ENCODE measurements around the gene RPS16. TPM values are rescaled to one million over a fixed set of nuclear protein-coding genes. Genes with fewer than 3 reads are reported as not detected.
A peak's percentile ranks its signal among the peaks of the same experiment; 100 is the strongest.

The RPS16 gene
- total and polyA plus RNA-seq, 2 of the 13 experiments (the other 11 are each of a cell fraction or from before 2014, with no cell fraction given), result 488 to 2,583 TPM

- no peak; the same call in 1 of the 2 replicates for TF ChIP-seq RELA (CRISPR knock-in tag; IDR thresholded peaks at IDR 0.05)
- peak; percentile 76; the same call in 1 of the 2 replicates for TF ChIP-seq ZNF510 (CRISPR knock-in tag; IDR thresholded peaks at IDR 0.05; ENCODE audit: low read depth)
- TF ChIP-seq FOXK2 (IDR thresholded peaks at IDR 0.05), result 0 out of 2 replicates have a peak, but pooled peaks have one; percentile 31
- no peak for TF ChIP-seq RCOR2 (CRISPR knock-in tag; IDR thresholded peaks at IDR 0.05)
- TF ChIP-seq NCOA2 (CRISPR knock-in tag; IDR thresholded peaks at IDR 0.05), result peak; percentile 54
- no peak for TF ChIP-seq HHEX (CRISPR knock-in tag; IDR thresholded peaks at IDR 0.05)
- TF ChIP-seq SMC3 (IDR thresholded peaks at IDR 0.05; ENCODE audit: low read length), result no peak
- TF ChIP-seq AFF4 (CRISPR knock-in tag; IDR thresholded peaks at IDR 0.05), result peak; percentile 70; the same call in 1 of the 2 replicates
- no peak for TF ChIP-seq TBL1XR1 (IDR thresholded peaks at IDR 0.05; ENCODE audit: borderline replicate concordance, low read length, partially characterized antibody)
- peak; percentile 83 for TF ChIP-seq ZNF883 (CRISPR knock-in tag; IDR thresholded peaks at IDR 0.05; ENCODE audit: not compliant biosample characterization)
- no peak for TF ChIP-seq BATF2 (CRISPR knock-in tag; IDR thresholded peaks at IDR 0.05)
- no peak for TF ChIP-seq HNRNPUL1 (IDR thresholded peaks at IDR 0.05; ENCODE audit: low read depth, low read length)
- peak; percentile 54; the same call in 1 of the 2 replicates for TF ChIP-seq ZNF614 (CRISPR knock-in tag; IDR thresholded peaks at IDR 0.05; ENCODE audit: borderline replicate concordance)
- no peak for TF ChIP-seq SOX13 (IDR thresholded peaks at IDR 0.05)
- TF ChIP-seq SOX13 (CRISPR knock-in tag; conservative IDR thresholded peaks at IDR 0.05 in 1 of 2, IDR thresholded peaks at IDR 0.05 in 1 of 2), result peak in 1 of 2 experiments; percentile 45; a peak in 1 of 4 replicates
- TF ChIP-seq REPIN1 (CRISPR knock-in tag; IDR thresholded peaks at IDR 0.05; ENCODE audit: borderline replicate concordance, low read depth), result peak; percentile 87
- peak; percentile 66; the same call in 1 of the 2 replicates for TF ChIP-seq CBFB (CRISPR knock-in tag; IDR thresholded peaks at IDR 0.05)
- no peak for TF ChIP-seq ATF7 (IDR thresholded peaks at IDR 0.05)
- peak; percentile 68 for TF ChIP-seq ATF7 (CRISPR knock-in tag; IDR thresholded peaks at IDR 0.05)
- peak; percentile 98 for TF ChIP-seq TFDP2 (CRISPR knock-in tag; IDR thresholded peaks at IDR 0.05)
- no peak for TF ChIP-seq ZNF326 (CRISPR knock-in tag; IDR thresholded peaks at IDR 0.05; ENCODE audit: borderline replicate concordance)
- peak; percentile 99 for TF ChIP-seq TAF1 (CRISPR knock-in tag; IDR thresholded peaks at IDR 0.05)
- TF ChIP-seq ZNF775 (CRISPR knock-in tag; IDR thresholded peaks at IDR 0.05; ENCODE audit: borderline replicate concordance), result peak; percentile 89; the same call in 1 of the 2 replicates
- 0 out of 2 replicates have a peak, but pooled peaks have one; percentile 6 for TF ChIP-seq ZNF703 (CRISPR knock-in tag; IDR thresholded peaks at IDR 0.05; ENCODE audit: borderline replicate concordance)
- no peak for TF ChIP-seq ZNF292 (CRISPR knock-in tag; IDR thresholded peaks at IDR 0.05; ENCODE audit: borderline replicate concordance, low read depth)
- peak; percentile 84; the same call in 1 of the 2 replicates for TF ChIP-seq ZNF776 (CRISPR knock-in tag; IDR thresholded peaks at IDR 0.05)
These were observed at the start of gene RPS16 (continued) for GRCh38 chr19:39435499-39436349.

Data from HepG2 (cell line).